ENCODE data around the gene HAAO.

HAAO gene

GRCh38 chr2:42793334-42794270 is 1.2 kb upstream of the HAAO start:
- no peaks in the 10 kb centered on the region for H3K9me3 Mint-ChIP-seq
- H3K4me1 Mint-ChIP-seq (ENCODE audit: low read depth): peaks cover 36% of the 10 kb centered on the region
- peaks cover 5% of the 10 kb centered on the region for H3K36me3 Mint-ChIP-seq (ENCODE audit: low read depth)
- peaks cover 38% of the 10 kb centered on the region for H3K27me3 Mint-ChIP-seq (ENCODE audit: low read depth)
- peak overlapping the region; percentile 59 for H3K4me3 Mint-ChIP-seq
- H3K27ac Mint-ChIP-seq: peak overlapping the region; percentile 49
- no peak for DNase-seq (ENCODE audit: low spot score)

GRCh38 chr2:42792087-42792582 is 248 bp downstream of the HAAO start:
- Mint-ChIP-seq H3K4me3 (peak overlapping the region; percentile 84), H3K9me3 (no peaks in the 10 kb centered on the region), H3K4me1 (ENCODE audit: low read depth) (peaks cover 37% of the 10 kb centered on the region), H3K27ac (peak overlapping the region; percentile 71), H3K27me3 (ENCODE audit: low read depth) (peaks cover 38% of the 10 kb centered on the region), H3K36me3 (ENCODE audit: low read depth) (peaks cover 5% of the 10 kb centered on the region)
- DNase-seq (ENCODE audit: low spot score): no peak

- Mint-ChIP-seq H3K27ac (no peak overlapping the region), H3K4me3 (peak overlapping the region; percentile 84), H3K36me3 (ENCODE audit: low read depth) (peaks cover 5% of the 10 kb centered on the region), H3K27me3 (ENCODE audit: low read depth) (peaks cover 38% of the 10 kb centered on the region), H3K4me1 (ENCODE audit: low read depth) (peaks cover 36% of the 10 kb centered on the region), H3K9me3 (no peaks in the 10 kb centered on the region)
- DNase-seq (ENCODE audit: low spot score): no peak
Measured at GRCh38 chr2:42791606-42792005, 777 bp downstream of the HAAO start.

- H3K4me1 Mint-ChIP-seq (ENCODE audit: low read depth): peaks cover 22% of the 10 kb centered on the region
- no peaks in the 10 kb centered on the region for H3K9me3 Mint-ChIP-seq
- DNase-seq (ENCODE audit: low spot score): no peak
- H3K27me3 Mint-ChIP-seq (ENCODE audit: low read depth): peaks cover 32% of the 10 kb centered on the region
- no peak overlapping the region for H3K27ac Mint-ChIP-seq
- peaks cover 5% of the 10 kb centered on the region for H3K36me3 Mint-ChIP-seq (ENCODE audit: low read depth)
- H3K4me3 Mint-ChIP-seq: no peak overlapping the region
Measured at GRCh38 chr2:42789751-42790150, 2.6 kb downstream of the HAAO start.

- no peak overlapping the region for H3K4me3 Mint-ChIP-seq
- peaks cover 19% of the 10 kb centered on the region for H3K4me1 Mint-ChIP-seq (ENCODE audit: low read depth)
- DNase-seq (ENCODE audit: low spot score): no peak
- H3K27ac Mint-ChIP-seq: no peak overlapping the region
- H3K36me3 Mint-ChIP-seq (ENCODE audit: low read depth): peaks cover 5% of the 10 kb centered on the region
- H3K9me3 Mint-ChIP-seq: no peaks in the 10 kb centered on the region
- peaks cover 24% of the 10 kb centered on the region for H3K27me3 Mint-ChIP-seq (ENCODE audit: low read depth)
Measured at GRCh38 chr2:42788882-42789281, 3.5 kb downstream of the HAAO start.

- Mint-ChIP-seq H3K4me3 (no peak overlapping the region), H3K36me3 (ENCODE audit: low read depth) (peaks cover 5% of the 10 kb centered on the region), H3K9me3 (no peaks in the 10 kb centered on the region), H3K4me1 (ENCODE audit: low read depth) (peaks cover 15% of the 10 kb centered on the region), H3K27me3 (ENCODE audit: low read depth) (peaks cover 20% of the 10 kb centered on the region), H3K27ac (no peak overlapping the region)
- no peak for DNase-seq (ENCODE audit: low spot score)
Measured at GRCh38 chr2:42788478-42788793, 3.9 kb downstream of the HAAO start.

GRCh38 chr2:42787788-42788477 is 4.5 kb downstream of the HAAO start:
- no peak overlapping the region for H3K27ac Mint-ChIP-seq
- H3K27me3 Mint-ChIP-seq (ENCODE audit: low read depth): peaks cover 17% of the 10 kb centered on the region
- H3K9me3 Mint-ChIP-seq: no peaks in the 10 kb centered on the region
- peaks cover 5% of the 10 kb centered on the region for H3K36me3 Mint-ChIP-seq (ENCODE audit: low read depth)
- peaks cover 12% of the 10 kb centered on the region for H3K4me1 Mint-ChIP-seq (ENCODE audit: low read depth)
- no peak for DNase-seq (ENCODE audit: low spot score)
- no peak overlapping the region for H3K4me3 Mint-ChIP-seq

GRCh38 chr2:42787424-42787787 is 5.0 kb downstream of the HAAO start:
- Mint-ChIP-seq H3K9me3 (no peaks in the 10 kb centered on the region), H3K4me3 (no peak overlapping the region), H3K27me3 (ENCODE audit: low read depth) (peaks cover 17% of the 10 kb centered on the region), H3K36me3 (ENCODE audit: low read depth) (peaks cover 5% of the 10 kb centered on the region), H3K27ac (no peak overlapping the region), H3K4me1 (ENCODE audit: low read depth) (peaks cover 12% of the 10 kb centered on the region)
- DNase-seq (ENCODE audit: low spot score): no peak

GRCh38 chr2:42786561-42787345 is 5.6 kb downstream of the HAAO start:
- no peak for DNase-seq (ENCODE audit: low spot score)
- Mint-ChIP-seq H3K27ac (no peak overlapping the region), H3K4me1 (ENCODE audit: low read depth) (peaks cover 9% of the 10 kb centered on the region), H3K4me3 (no peak overlapping the region), H3K36me3 (ENCODE audit: low read depth) (peaks cover 4% of the 10 kb centered on the region), H3K9me3 (no peaks in the 10 kb centered on the region), H3K27me3 (ENCODE audit: low read depth) (peaks cover 13% of the 10 kb centered on the region)

- Mint-ChIP-seq H3K36me3 (ENCODE audit: low read depth) (peaks cover 2% of the 10 kb centered on the region), H3K4me3 (no peak overlapping the region), H3K27ac (no peak overlapping the region), H3K27me3 (ENCODE audit: low read depth) (no peaks in the 10 kb centered on the region), H3K9me3 (peaks cover 4% of the 10 kb centered on the region), H3K4me1 (ENCODE audit: low read depth) (peaks cover 5% of the 10 kb centered on the region)
- no peak for DNase-seq (ENCODE audit: low spot score)
Measured at GRCh38 chr2:42784204-42784880, 8.0 kb downstream of the HAAO start.

- H3K36me3 Mint-ChIP-seq (ENCODE audit: low read depth): peaks cover 2% of the 10 kb centered on the region
- H3K4me1 Mint-ChIP-seq (ENCODE audit: low read depth): peaks cover 5% of the 10 kb centered on the region
- no peaks in the 10 kb centered on the region for H3K27me3 Mint-ChIP-seq (ENCODE audit: low read depth)
- no peak overlapping the region for H3K27ac Mint-ChIP-seq
- H3K4me3 Mint-ChIP-seq: no peak overlapping the region
- DNase-seq (ENCODE audit: low spot score): no peak
- peaks cover 4% of the 10 kb centered on the region for H3K9me3 Mint-ChIP-seq
Measured at GRCh38 chr2:42783511-42783910, 8.9 kb downstream of the HAAO start.

- Mint-ChIP-seq H3K4me1 (ENCODE audit: low read depth) (peaks cover 1% of the 10 kb centered on the region), H3K4me3 (no peak overlapping the region), H3K36me3 (ENCODE audit: low read depth) (peaks cover 6% of the 10 kb centered on the region), H3K9me3 (peaks cover 12% of the 10 kb centered on the region), H3K27me3 (ENCODE audit: low read depth) (no peaks in the 10 kb centered on the region), H3K27ac (no peak overlapping the region)
- DNase-seq (ENCODE audit: low spot score): no peak
Measured at GRCh38 chr2:42781181-42781580, 11.2 kb downstream of the HAAO start.

All from T-helper 2 cell treated with Interferon-gamma antibody and Interleukin-4, amounts not matched to agents 5 μg/mL and 100 μg/mL, for 36 hours (primary cell).